HG03520 (cell line): ENCODE measurements around the gene PRRX2.

Experiments
- ATAC-seq: cut with Tn5 transposase; IDR thresholded peaks from one replicate; pipeline ENCODE4 v1.9.1; 2021; ENCODE audit warnings: mild to moderate bottlenecking, moderate library complexity; ENCODE audit not compliant: unreplicated experiment

PRRX2 gene

DNA sequence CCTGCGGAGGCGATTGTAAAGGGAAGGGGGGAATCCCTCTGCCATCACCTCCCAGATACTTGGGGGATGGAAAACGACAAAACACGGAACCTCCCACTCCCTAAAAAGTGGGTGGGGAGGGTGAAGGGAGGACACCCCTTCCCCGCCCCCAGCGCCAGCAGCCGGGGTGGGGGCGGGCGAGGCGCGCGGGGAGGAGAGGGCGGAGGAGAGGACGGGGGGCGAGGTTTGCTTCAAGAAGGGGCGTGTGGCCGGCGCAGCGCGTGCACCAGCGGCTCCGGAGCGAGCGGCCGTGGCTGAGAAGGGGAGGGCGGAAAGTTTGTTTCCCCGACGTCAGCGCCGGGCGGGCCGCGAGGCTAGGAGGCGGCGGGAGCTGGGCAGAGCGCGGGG lies at the start of gene PRRX2:
Gene PRRX2, plus strand, starts transcription at position 259 of the 387 bp plus-strand sequence. CDS start 221 bp downstream, outside the sequence.
- ATAC-seq: no peak

GRCh38 chr9:129617167-129617566 lies 48.3 kb upstream of the PRRX2 start:
- no peak for ATAC-seq

- ATAC-seq: no peak
Observed at GRCh38 chr9:129619787-129620668, 45.4 kb upstream of the PRRX2 start.

DNA sequence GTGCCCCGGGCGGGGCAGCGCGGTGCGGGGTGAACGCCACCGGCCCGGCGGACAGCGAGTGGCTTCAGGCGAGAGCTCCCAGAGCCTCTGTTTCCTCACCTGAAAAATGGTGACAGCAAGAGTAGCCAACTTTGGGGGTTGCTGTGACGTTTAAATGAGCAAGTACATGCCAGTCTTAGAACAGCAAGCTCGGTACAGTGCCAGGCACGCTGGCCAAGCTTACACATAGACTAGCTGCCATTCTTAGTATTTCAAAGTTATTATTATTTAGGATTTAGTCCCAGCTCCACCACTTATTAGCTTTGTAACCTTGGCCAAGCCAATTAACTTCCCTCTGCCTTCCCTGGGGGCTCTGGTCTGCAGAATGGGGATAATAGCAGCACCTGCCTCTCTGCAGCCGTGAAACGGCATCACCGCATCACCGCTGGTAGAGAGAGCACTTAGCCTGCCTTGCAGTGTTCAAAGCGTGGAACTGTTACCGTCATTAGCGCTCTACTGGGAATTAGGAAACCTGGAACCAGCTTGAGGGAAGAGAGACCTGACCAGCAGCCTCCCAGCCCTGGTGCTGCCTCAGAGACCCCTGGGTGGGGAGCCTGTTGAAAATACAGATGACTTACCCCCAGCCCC lies 44.7 kb upstream of the PRRX2 start, which contains the start of gene C9orf50:
Gene C9orf50, minus strand, starts transcription at position 433 of the 627 bp plus-strand sequence. CDS start 527 bp downstream, outside the sequence.
- ATAC-seq: no peak

DNA sequence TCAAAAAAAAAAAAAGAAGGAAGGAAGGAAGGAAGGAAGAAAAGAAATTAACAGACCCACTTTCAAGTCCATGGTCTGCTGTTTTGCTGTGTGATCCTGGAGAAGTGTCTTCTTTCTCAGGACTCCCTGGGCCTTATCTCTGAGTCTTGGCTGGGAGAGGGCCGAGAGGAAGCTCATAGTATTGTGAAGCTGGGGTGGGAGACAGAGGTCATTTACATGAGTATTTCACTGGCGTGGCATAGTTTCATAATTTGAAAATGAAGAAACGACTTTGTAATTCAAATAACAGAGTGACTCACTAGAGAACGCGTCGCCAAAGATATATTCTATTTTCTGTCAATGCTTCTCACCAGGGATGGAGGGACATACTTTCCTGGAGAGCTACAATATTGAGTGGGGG lies 42.1 kb upstream of the PRRX2 start:
- ATAC-seq: no peak

DNA sequence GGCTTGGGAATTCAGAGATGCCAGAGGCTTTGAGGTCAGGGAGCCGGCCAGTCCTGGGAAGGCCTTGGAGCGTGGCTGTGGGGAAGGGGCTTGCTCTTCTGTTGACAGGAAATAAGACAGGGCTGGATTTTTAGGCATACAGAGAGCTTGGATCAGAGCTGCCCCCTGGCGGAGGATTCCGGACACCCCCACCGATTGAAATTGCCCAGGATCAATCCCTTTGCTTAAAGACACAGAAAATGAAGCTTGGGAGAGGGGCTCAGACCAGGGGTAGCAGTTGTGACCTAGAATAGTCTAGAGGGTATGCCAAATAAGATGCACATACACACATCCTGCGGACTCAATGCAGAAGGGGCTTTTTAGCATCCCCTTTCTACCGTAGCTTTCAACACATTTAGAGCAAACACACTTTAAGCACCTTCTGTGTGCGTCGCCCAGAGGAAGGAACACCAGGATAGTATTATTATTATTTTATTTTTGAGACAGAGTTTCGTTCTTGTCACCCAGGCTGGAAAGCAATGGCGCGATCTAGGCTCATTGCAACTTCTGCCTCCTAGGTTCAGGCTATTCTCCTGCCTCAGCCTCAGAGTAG lies 41.2 kb upstream of the PRRX2 start:
- ATAC-seq: no peak

GRCh38 chr9:129624947-129625346 lies 40.5 kb upstream of the PRRX2 start:
- no peak for ATAC-seq

GRCh38 chr9:129626079-129626624 lies 39.3 kb upstream of the PRRX2 start, which contains the start of gene NTMT1:
TSS of gene NTMT1 (plus strand) at chr9:129626163. CDS start at chr9:129632704, 6,541 bp downstream.
- ATAC-seq: peak; percentile 74

DNA sequence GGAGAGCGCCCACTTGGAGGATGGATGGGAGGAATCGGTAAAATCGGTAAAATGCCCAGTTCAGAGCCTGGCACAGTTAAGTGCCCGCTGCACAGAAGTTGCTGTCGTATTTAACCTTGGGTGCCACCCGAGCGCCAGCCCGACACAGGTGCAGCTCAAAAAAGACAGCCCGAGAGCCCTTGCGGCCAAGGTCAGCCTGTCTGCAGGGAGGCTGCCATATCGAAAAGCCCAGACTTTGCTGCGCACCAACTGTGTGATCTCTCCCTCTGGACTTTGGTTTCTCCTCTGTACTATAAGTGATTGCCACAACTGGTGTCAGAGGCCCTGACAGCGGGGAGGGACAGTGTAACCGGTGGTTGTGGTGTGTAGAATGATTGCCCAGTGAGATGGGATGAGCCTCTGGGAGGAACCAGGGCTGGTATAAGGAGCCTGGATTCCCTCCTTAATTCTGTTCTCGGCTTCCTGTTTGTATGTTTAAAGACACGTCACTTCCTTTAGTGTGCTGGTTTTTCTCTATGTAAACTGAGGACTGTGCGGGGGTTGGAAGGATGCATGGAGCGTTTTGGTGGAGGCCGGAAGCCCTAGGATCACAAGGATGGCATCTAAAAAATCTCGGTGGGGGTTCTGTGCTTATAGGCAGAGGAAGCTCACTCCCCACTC lies 38.7 kb upstream of the PRRX2 start:
- peak; percentile 27 for ATAC-seq

DNA sequence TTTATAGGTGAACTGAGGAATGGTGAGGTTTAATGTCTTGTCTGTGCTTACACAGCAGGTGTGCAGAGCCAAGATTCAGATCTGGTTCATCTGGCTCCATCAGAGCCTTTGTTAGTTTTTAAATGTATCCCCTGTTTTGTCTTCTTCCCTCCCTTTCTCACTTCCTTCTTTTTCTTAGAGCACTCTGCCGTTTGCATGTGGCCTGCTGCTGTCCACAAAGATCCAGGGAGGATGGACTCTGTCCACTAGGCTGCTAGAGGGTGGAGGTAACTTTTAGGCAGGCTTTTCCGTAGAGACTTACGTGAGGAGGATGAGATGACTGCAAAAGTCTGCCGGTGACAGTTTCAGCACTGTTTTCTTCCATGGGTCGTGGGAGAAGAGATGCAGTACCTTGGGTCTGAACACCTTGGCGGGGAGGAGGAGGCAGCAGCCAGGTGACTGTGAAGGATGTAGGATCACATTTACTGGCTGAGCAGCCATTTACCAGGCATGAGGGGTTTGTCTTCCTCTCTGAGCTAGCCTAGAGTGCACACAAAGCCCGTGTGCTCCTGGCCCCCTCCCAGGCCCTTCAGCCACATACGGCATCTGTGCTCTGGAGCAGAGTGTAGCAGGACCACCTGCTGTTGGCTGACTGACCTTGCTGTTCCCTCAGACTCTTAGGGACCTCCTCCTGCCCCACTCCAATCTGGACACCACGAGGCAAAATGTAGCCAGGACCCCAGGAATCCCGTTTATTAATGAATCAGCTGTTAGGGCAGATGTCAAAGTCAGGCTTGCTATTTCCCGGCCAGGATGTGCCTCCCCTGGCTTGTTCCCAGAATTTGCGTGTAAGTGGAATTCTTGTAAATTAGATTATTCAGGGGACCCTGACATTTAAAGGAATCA lies 37.6 kb upstream of the PRRX2 start:
- ATAC-seq: no peak

DNA sequence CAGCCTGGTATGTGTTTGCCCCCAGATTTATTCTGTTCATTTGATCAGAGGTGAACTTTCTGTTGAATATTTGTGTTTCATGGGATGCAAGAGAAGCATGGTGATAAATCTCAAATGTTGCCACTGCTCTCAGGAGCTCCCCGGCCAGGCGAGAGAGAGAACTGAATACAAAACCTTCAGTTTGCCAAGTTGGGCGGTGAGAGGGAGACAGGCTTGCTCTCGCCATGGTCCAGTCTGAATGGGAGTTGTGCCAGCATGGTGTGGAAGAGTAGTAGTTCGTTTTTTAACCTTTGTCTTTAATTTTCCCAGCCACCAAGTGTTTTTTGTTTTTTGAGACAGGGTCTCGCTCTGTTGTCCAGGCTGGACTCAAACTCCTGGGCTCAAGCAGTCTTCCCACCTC lies 36.7 kb upstream of the PRRX2 start:
- no peak for ATAC-seq

- ATAC-seq: no peak
Observed at GRCh38 chr9:129629251-129629820, 36.1 kb upstream of the PRRX2 start.

DNA sequence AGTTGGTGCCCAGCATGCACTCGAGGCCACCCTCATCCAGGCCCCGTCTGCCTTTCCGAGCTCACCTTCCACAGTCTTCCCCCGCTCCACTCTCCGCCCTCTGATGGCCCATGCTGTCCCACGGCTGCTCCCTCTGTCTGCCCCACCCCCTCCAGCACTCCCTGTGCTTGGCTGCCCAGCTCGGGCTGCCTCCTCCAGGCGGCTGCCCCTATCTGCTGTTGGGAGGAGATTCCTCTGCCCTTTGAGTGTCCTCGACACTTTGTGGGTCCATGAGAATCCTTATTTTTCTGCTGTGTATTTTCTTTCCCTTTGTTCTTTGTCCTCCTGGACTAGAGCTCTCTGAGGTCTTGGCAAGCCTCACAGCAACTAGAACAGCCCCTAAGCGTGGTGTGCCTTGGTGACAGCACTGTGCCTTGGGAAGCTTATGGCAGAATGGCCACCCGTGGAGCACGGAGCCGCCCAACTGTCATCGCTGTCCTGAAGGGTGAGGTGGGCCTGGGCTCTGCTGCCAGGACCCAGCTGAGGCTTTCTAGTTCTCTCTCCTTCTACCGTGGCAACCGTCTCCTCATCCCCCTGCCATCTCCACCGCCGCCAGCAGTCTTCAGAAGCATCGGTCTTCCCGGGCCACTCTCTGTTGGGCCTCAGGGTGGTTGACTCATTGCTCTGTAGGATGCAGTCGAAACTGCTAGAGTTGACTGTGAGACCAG lies 34.3 kb upstream of the PRRX2 start:
- ATAC-seq: no peak

- ATAC-seq: no peak
Observed at GRCh38 chr9:129631674-129632129, 33.7 kb upstream of the PRRX2 start.

GRCh38 chr9:129632460-129632859 lies 33.0 kb upstream of the PRRX2 start:
- ATAC-seq: no peak

GRCh38 chr9:129633207-129633606 lies 32.2 kb upstream of the PRRX2 start:
- no peak for ATAC-seq

GRCh38 chr9:129633848-129634247 lies 31.6 kb upstream of the PRRX2 start:
- ATAC-seq: no peak

DNA sequence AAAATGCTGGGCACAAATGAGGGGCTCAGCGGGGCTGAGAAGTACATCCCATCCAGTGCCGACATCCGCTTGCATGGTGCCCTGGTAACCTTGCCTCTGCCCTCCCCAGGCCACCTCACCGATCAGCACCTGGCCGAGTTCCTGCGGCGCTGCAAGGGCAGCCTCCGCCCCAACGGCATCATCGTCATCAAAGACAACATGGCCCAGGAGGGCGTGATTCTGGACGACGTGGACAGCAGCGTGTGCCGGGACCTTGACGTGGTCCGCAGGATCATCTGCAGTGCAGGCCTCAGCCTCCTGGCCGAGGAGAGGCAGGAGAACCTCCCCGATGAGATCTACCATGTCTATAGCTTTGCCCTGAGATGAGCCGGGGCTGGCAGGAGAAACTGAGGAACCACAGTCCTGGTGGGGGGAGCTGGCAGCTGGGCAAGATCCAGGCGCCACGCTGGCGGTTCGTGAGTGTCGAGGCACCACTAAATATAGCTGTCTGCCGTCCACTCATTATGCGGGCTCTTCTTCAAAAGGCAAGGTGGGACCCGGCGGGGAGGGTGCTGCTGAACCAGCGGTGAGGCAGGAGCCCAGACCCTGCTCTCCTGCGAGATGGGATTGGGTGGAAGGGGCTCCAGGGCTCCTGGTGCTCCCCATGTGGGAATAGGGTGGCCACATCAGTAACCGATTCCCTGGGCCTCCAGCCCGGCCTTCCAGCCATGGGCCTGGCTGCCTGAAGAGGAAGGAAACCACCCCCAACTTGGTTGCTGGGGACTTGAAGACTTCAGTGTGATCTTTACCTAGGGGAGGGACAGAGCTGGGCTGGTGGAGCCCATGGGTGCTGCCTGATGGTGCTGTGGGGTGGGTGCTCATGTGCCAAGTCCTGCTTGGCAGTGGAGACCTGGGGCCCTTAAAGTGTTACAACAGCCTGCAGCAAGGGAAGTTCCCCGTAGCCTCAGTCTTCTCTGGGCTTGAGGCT lies 30.1 kb upstream of the PRRX2 start:
- ATAC-seq: no peak
